GM19468 (cell line): ENCODE measurements around the gene CENPM.

ENCODE experiments used
- ATAC-seq: cut with Tn5 transposase; IDR thresholded peaks from one replicate; pipeline ENCODE4 v1.9.1; 2021; ENCODE audit warnings: mild to moderate bottlenecking, moderate library complexity, moderate number of reproducible peaks; ENCODE audit not compliant: unreplicated experiment; ENCODE audit errors: extremely low read depth

The CENPM gene

DNA sequence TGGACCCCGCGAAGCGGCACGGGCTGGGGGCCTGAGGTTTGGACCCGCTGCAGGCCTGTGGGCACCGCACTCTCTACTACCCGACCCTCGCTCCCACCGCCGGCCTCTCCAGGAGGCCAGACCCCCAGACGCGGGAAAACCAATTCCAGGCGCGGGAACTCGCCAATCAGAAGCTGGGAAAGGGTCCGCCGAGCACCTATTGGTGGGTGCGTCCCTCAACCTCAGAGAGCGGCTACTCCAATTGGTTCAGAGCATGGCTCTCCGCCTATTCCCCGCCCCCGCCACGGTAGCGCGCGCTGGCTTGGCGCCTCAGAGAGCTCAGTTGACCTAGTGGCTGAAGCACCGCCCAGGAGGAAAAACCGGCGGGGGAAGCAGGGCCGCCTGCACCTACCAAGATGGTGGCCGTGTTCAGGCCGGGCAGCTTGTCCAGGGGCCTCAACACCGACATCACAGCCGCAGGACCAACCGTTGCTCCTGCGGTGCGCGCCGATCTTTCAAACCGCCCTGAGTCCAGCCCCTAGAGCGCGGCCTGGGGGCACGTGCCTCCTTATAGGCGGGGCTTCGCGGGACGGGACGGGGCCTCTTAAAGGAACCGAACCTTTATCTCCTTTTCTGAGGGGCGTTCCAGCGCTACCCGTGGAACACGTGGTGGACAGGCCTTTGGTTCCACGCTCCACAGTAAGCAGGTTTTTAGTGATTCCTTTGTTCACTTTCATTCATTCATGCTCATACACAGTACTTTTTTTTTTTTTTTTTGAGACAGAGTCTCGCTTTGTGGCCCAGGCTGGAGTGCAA, at the start of gene CENPM:
TSS of gene CENPM (minus strand) at position 524 of the 795 bp plus-strand sequence. CDS start at position 448, 76 bp downstream.
- ATAC-seq, result peak; percentile 29

- ATAC-seq, result no peak
Observed at GRCh38 chr22:41995211-41995610, 48.3 kb upstream of the CENPM start.

DNA sequence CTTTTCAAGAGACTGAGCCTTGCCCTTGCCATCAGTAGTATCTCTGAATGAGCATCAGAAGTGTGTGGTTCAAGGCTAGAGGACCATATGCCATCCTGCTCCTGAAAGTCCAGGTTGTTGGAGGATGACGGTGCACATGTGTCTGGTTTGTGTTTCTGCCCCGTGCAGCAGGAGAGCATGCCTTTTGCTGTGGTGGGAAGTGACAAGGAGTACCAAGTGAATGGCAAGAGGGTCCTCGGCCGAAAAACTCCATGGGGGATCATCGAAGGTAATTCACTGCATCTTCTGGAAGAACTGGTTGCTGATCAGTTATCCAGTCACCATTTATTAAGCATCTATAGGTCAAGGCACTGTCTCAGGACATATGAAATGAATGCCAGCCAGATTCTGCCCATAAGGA, 45.5 kb upstream of the CENPM start:
- no peak for ATAC-seq

DNA sequence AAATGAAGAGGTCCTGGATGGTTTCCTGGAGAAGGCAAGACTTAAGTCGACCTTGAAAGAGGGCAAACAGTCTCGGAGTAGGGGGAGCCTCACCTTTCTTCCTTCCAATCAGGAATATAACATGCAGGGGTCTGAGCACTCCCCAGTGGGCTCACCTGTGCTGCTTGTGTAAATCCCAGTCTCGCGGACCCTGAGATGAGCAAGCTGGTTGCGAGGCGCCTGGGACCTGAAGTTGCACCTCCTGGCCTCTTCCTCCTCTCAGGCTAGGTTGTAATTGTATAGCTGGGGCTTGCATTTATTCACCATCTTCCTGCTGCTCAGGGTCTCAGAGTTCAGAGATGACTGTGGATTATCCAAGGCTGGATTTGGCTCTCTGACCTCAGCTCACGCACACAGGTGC, 44.2 kb upstream of the CENPM start:
- ATAC-seq, result no peak

DNA sequence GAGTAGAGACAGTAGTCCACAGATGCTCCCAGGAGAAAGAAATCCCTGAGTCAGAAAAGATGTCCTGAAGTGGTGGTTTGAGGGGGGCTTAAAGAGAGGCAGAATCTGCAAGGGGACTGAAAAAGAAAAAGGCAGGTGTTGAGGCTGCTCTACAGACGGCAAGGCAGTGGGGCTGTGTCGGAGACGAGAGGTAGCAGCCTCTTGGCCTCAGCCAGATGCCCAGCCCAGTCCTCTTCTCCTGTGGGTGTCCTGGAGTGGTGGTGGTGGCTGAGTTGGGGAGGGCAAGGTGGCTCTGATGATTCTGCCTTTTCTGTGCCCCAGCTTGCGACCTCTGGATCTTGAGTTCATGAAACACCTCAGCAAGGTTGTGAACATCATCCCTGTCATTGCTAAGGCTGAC, 42.3 kb upstream of the CENPM start:
- ATAC-seq, result no peak

- ATAC-seq, result no peak
Observed at GRCh38 chr22:41987276-41987675, 40.3 kb upstream of the CENPM start.

- no peak for ATAC-seq
Observed at GRCh38 chr22:41983513-41984405, 36.8 kb upstream of the CENPM start.

DNA sequence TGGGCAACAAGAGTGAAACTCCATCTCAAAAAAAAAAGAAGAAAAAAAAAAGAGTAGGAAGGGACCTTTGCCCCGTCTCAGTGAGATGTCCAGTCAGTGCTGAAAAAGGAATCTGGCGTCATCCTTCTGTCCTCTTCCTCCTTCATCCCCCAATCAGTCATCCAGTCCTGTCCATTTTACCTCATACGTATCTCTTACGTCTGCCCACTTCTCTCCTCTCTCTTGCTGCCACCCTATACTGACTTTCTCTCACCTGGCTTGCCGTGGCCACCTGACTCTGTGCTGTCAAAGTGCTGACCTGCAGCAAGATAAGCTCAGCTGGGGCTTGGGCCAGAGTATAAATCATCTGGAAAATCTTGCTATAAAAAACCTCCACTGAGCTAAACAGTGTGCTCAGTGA, 35.9 kb upstream of the CENPM start:
- no peak for ATAC-seq

DNA sequence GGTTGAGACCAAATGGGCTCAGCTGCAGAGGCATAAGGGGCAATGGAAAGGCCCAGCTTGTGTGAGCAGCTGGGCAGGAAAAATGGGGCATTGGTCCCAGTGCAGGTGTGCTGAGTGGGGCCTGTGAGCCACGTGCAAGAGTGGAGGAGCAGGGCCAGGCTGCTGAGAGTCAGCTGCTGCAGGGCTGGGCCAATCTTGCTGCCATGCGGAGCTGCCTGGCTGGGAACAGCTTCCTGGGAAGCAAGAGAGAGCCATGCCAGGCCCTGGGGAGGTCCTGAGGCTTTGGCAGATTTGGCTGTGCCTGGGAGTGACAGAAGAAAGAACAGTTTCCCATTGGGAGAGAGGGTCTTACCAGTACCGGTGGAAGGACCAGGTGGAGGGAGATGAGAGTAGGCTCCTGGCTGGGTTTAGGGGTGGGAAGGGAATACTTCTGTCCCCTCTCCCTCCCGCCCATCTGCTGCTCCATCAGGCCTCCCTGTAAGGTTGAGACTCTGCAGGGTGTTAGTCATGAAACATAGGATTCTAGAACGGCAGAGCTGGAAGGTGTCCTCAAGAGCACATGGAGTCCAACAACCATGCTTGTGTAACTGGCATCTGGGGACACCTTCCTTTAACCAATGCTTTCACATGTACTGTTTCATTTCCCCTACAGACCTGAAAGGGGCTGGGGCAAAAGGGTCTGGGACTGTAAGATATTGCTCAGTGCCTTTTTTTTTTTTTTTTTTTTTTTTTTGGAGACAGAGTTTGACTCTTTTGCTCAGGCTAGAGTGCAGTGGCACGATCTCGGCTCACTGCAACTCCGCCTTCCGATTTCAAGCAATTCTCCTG, 32.7 kb upstream of the CENPM start:
- no peak for ATAC-seq

DNA sequence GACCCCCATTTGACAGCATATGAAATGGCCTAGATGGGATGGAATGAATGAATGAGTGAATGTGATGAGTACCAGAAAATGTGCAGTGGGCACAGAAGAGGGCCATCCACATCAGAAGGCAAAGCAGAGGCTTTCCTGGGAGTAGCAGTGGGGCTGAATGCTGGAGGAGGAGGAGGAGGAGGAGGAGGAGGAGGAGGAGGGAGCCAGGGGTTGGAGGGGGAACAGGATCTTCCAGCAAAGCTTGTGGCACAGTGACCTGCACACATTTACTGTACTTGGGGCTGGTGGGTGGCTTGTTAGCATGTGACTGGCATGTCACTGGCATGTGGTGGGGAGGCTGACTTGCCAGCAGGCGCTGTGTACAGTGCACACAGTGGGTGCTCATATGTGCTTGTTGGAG, 31.8 kb upstream of the CENPM start:
- no peak for ATAC-seq

DNA sequence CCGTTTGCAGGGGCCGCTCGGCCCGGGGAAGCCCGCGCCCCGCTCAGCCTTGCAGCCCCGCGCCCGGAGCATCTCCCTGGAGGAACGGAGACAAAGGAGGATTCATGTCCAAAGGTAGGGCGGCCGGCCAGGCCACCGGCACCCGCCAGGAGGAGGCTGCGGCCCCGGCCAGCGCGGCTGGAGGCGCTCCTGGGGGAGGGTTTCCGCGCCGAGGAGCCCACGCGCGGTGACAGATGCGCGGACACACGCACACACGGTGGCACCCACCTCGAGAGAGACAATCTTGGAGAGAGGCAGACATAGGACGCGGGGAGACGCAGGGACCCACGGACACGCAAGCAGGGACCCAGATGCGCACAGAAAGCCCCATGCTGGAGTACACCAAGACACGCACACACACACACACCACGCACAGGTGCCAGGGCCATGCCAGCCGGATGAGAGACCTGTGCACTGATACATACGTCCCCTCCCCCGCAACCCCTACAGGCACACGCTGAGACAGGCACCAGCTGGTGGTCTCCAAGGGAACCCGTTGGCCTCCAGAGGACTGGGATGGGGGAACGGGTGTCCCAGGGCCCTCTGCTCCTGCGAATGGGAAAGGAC, 30.1 kb upstream of the CENPM start:
- no peak for ATAC-seq

GRCh38 chr22:41976070-41976901, 29.3 kb upstream of the CENPM start:
- ATAC-seq, result no peak

GRCh38 chr22:41975299-41976069, 28.5 kb upstream of the CENPM start:
- ATAC-seq, result no peak

- no peak for ATAC-seq
Observed at GRCh38 chr22:41974691-41975290, 27.8 kb upstream of the CENPM start.

DNA sequence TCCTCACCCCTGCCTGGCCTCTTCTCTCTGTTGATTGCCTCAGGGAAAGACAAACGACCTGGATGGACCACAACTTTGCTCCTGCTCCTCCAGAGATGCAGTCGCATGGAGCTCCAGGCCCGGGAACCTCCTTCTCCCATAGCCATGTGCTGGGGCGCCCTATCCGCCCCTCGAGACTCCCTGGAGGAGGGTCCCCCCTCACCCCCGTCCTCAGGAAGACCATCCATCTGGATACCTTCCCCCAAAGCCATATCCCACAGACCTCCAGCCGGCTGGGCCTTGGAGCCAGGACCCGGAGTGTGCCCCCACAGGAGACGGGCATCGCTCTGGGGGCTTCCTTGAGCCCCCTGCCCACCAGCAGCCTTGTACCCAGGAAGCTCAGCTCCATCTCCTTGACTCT, 24.5 kb upstream of the CENPM start:
- ATAC-seq, result no peak

GRCh38 chr22:41970601-41971000, 23.6 kb upstream of the CENPM start:
- ATAC-seq, result no peak

DNA sequence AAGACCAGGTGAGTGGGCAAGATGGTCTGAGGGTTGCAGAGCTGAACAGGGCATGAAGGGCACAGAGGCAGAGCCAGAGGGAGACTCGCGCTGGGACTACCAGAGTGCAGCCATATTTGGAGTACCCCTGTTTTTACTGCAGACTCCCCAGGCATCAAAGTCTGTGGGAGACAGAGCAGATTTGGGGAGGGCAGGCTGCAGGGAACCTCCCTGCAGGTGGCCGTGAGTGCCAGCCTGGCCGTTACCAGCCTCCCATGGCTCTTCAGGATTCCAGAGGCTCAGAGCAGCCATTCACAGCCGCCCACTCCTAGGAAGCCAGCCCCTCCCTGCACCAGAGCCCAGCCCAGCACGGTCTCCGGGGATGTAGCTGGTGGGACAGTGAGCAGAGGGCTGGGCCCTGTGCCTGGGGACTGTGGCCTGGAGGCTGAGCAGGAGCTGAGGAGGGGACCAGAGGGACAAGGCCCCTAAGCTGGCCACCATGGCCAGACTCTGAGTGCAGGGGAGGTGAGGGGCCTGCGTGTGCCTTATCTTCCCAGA, 22.2 kb upstream of the CENPM start, which contains the start of gene SEPTIN3:
TSS of gene SEPTIN3 (plus strand) at position 334 of the 537 bp plus-strand sequence. CDS start 2,050 bp downstream, outside the sequence.
- no peak for ATAC-seq

DNA sequence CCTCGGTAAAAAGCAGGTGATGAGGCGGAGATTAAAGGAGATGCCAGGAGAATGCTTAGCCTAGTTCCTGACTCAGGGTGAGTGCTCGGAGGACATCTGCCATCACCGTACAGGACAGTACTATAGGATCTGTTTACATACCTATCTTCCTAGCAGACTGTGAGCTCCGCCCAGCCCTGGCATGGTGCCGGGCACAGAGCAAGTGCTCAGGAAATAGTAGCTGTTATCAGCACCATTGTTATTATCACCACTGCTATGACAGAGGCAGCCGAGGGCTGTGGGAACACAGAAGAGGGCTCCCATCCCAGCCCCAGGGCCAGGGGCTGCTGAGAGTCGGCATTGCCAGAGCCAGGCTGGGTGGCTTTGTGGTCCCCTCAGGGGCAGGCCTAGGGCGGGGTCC, 21.6 kb upstream of the CENPM start:
- ATAC-seq, result no peak
